Measurements from ENCODE around the gene MAGEA10. TPM values are rescaled to one million over a fixed set of nuclear protein-coding genes. Genes with fewer than 3 reads are reported as not detected.

MAGEA10 gene
- total and polyA plus RNA-seq, 2 experiments from 2014 or later = not detected

DNA sequence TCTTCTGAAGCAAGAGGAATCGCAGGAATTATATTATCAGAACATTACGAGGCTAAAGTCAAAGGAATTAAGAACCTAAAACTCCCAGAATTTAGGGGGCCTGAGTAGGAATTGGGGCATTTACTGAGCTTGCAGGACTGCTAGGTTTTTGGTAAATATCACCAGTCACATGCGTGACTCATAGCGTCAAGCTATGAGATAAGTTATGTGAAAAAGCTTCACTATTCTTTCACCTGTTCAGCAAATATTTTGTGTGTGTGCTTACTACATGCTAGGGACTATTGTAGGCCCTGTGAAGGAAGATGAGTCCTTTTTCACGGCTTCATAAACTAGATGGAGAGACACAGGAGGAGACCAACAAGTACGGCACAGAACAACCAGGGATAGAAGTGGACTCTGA, 52.2 kb downstream of the MAGEA10 start:
- no peak overlapping the region for H3K27ac ChIP-seq (ENCODE audit: low read depth)
- no peak overlapping the region for H3K4me3 ChIP-seq
- H2AFZ ChIP-seq = no peak overlapping the region
- 0 out of 2 replicates have a peak, but pooled peaks cover 7% of the 10 kb centered on the region for H3K4me1 ChIP-seq (ENCODE audit: insufficient read depth)
- Mint-ChIP-seq H3K9me3 (no peaks in the 10 kb centered on the region), H3K4me3 (no peak overlapping the region), H3K4me1 (peaks cover 5% of the 10 kb centered on the region; the same call in 2 of the 3 replicates), H3K27me3 (ENCODE audit: insufficient read depth, low read depth, poor library complexity) (peaks cover 2% of the 10 kb centered on the region), H3K27ac (no peak overlapping the region), H3K36me3 (ENCODE audit: low read depth) (no peaks in the 10 kb centered on the region)
- no peak for DNase-seq (ENCODE audit: low spot score)
- TF ChIP-seq, protein P1, sequence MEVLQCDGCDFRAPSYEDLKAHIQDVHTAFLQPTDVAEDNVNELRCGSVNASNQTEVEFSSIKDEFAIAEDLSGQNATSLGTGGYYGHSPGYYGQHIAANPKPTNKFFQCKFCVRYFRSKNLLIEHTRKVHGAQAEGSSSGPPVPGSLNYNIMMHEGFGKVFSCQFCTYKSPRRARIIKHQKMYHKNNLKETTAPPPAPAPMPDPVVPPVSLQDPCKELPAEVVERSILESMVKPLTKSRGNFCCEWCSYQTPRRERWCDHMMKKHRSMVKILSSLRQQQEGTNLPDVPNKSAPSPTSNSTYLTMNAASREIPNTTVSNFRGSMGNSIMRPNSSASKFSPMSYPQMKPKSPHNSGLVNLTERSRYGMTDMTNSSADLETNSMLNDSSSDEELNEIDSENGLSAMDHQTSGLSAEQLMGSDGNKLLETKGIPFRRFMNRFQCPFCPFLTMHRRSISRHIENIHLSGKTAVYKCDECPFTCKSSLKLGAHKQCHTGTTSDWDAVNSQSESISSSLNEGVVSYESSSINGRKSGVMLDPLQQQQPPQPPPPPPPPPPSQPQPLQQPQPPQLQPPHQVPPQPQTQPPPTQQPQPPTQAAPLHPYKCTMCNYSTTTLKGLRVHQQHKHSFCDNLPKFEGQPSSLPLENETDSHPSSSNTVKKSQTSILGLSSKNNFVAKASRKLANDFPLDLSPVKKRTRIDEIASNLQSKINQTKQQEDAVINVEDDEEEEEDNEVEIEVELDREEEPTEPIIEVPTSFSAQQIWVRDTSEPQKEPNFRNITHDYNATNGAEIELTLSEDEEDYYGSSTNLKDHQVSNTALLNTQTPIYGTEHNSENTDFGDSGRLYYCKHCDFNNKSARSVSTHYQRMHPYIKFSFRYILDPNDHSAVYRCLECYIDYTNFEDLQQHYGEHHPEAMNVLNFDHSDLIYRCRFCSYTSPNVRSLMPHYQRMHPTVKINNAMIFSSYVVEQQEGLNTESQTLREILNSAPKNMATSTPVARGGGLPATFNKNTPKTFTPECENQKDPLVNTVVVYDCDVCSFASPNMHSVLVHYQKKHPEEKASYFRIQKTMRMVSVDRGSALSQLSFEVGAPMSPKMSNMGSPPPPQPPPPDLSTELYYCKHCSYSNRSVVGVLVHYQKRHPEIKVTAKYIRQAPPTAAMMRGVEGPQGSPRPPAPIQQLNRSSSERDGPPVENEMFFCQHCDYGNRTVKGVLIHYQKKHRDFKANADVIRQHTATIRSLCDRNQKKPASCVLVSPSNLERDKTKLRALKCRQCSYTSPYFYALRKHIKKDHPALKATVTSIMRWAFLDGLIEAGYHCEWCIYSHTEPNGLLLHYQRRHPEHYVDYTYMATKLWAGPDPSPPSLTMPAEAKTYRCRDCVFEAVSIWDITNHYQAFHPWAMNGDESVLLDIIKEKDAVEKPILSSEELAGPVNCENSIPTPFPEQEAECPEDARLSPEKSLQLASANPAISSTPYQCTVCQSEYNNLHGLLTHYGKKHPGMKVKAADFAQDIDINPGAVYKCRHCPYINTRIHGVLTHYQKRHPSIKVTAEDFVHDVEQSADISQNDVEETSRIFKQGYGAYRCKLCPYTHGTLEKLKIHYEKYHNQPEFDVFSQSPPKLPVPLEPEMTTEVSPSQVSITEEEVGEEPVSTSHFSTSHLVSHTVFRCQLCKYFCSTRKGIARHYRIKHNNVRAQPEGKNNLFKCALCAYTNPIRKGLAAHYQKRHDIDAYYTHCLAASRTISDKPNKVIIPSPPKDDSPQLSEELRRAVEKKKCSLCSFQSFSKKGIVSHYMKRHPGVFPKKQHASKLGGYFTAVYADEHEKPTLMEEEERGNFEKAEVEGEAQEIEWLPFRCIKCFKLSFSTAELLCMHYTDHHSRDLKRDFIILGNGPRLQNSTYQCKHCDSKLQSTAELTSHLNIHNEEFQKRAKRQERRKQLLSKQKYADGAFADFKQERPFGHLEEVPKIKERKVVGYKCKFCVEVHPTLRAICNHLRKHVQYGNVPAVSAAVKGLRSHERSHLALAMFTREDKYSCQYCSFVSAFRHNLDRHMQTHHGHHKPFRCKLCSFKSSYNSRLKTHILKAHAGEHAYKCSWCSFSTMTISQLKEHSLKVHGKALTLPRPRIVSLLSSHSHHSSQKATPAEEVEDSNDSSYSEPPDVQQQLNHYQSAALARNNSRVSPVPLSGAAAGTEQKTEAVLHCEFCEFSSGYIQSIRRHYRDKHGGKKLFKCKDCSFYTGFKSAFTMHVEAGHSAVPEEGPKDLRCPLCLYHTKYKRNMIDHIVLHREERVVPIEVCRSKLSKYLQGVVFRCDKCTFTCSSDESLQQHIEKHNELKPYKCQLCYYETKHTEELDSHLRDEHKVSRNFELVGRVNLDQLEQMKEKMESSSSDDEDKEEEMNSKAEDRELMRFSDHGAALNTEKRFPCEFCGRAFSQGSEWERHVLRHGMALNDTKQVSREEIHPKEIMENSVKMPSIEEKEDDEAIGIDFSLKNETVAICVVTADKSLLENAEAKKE (CRISPR knock-in tag; IDR thresholded peaks at IDR 0.05) = no peak
- TF ChIP-seq EZH2 (IDR thresholded peaks at IDR 0.05; ENCODE audit: low read depth, unreplicated experiment) (no peak), NANOG (IDR thresholded peaks at IDR 0.05; ENCODE audit: borderline replicate concordance) (no peak)
- no peak for ATAC-seq
- no peaks in the 10 kb centered on the region for H3K9me2 ChIP-seq (ENCODE audit: insufficient read depth)
- no peaks in the 10 kb centered on the region for H3K27me3 ChIP-seq (ENCODE audit: insufficient read depth)
- H4K20me1 ChIP-seq (replicated peaks; ENCODE audit: insufficient read depth) = no peaks in the 10 kb centered on the region
- no peaks in the 10 kb centered on the region for H3K36me3 ChIP-seq (ENCODE audit: insufficient read depth)
- H3K4me2 ChIP-seq = no peak overlapping the region
- no peaks in the 10 kb centered on the region for H3K79me2 ChIP-seq (replicated peaks; ENCODE audit: insufficient read depth)
- no peaks in the 10 kb centered on the region for H3F3A ChIP-seq (replicated peaks; ENCODE audit: low read depth)

Other genes with a start within 250 kb of the MAGEA10 start
- gene MAGEA4, start 225.7 kb downstream of the MAGEA10 start, total RNA-seq (2014; rRNA removed; shearing (Covaris generic)) = 1.9 and 2.8 TPM in 2 replicates
- 0.73 and 1.0 TPM in 2 replicates for gene MAGEA4, start 225.7 kb downstream of the MAGEA10 start, polyA plus RNA-seq (2016; fragmentation: Nextera tagmentation; extraction: Ambion mirVana)
- 4.2 and 8.3 TPM in 2 replicates for gene GABRE, start 163.9 kb downstream of the MAGEA10 start, total RNA-seq (2014; rRNA removed; shearing (Covaris generic))
- 4.9 and 6.0 TPM in 2 replicates for gene GABRE, start 163.9 kb downstream of the MAGEA10 start, polyA plus RNA-seq (2016; fragmentation: Nextera tagmentation; extraction: Ambion mirVana)

Measured in GM23338 (cell line).